ENCODE results near the gene MADD.
A peak's percentile ranks its signal among the peaks of the same experiment; 100 is the strongest.

Gene MADD

GRCh38 chr11:47248664-47249377, 21.1 kb upstream of the MADD start, which contains the start of gene ACP2:
ACP2 (minus strand) TSS chr11:47248814; CDS start chr11:47248789, 25 bp downstream.
- Histone ChIP-seq H3K4me3 (ENCODE audit: control insufficient read depth in 1 of 7, extremely low read depth in 1 of 7, insufficient read depth in 4 of 7, low read depth in 2 of 7, low read length in 6 of 7) (peak within 1 kb of the TSS; percentile 75 to 99 (median 94)), H3K27me3 (replicated peaks in 2 of 5; ENCODE audit: control insufficient read depth in 4 of 5, insufficient read depth in 5 of 5, low read length in 4 of 5) (no peaks in the 10 kb centered on the region), H3K36me3 (ENCODE audit: control insufficient read depth in 4 of 4, insufficient read depth in 4 of 4, low read length in 3 of 4) (peaks cover 9 to 22% (median 14%) of the 10 kb centered on the region in 4 experiments), H3K4me1 (ENCODE audit: control extremely low read depth in 1 of 4, control insufficient read depth in 4 of 4, insufficient read depth in 4 of 4, low read length in 3 of 4) (peaks cover 11 to 21% (median 17%) of the 10 kb centered on the region in 4 experiments), H3K27ac (ENCODE audit: insufficient read depth in 1 of 2, low read depth in 1 of 2, low read length in 2 of 2, poor library complexity in 1 of 2, severe bottlenecking in 2 of 2) (peak within 1 kb of the TSS; percentile 94 to 97), H3K9me3 (ENCODE audit: control extremely low read depth in 1 of 5, control insufficient read depth in 4 of 5, insufficient read depth in 2 of 5, low read depth in 1 of 5, low read length in 4 of 5) (no peaks in the 10 kb centered on the region)
- WGBS (ENCODE audit: insufficient coverage), result under 1% methylated on average over 35 of the region's 45 CpGs
- POLR2A ChIA-PET, result interaction anchor here (0.6 to 1.8 kb wide), 8 partner anchors 11 to 631 kb away, joined by 3 to 9 read pairs (median 4); partner anchors contain the start of genes DDB2 and MADD
- peak; percentile 92 to 95 (median 93) for DNase-seq
- CTCF ChIA-PET, result interaction anchor here (0.8 to 9.7 kb wide), 13 partner anchors 13 to 162 kb away, joined by 3 to 145 read pairs (median 4); partner anchors contain the start of genes DDB2 and NR1H3

GRCh38 chr11:47249378-47249715, 20.6 kb upstream of the MADD start:
- Histone ChIP-seq H3K27me3 (replicated peaks in 2 of 5; ENCODE audit: control insufficient read depth in 4 of 5, insufficient read depth in 5 of 5, low read length in 4 of 5) (no peaks in the 10 kb centered on the region), H3K36me3 (ENCODE audit: control insufficient read depth in 4 of 4, insufficient read depth in 4 of 4, low read length in 3 of 4) (peaks cover 9 to 19% (median 14%) of the 10 kb centered on the region in 4 experiments), H3K4me3 (ENCODE audit: control insufficient read depth in 1 of 7, extremely low read depth in 1 of 7, insufficient read depth in 4 of 7, low read depth in 2 of 7, low read length in 6 of 7) (peak overlapping the region; percentile 75 to 99 (median 94)), H3K4me1 (ENCODE audit: control extremely low read depth in 1 of 4, control insufficient read depth in 4 of 4, insufficient read depth in 4 of 4, low read length in 3 of 4) (peaks cover 11 to 25% (median 19%) of the 10 kb centered on the region in 4 experiments), H3K9me3 (ENCODE audit: control extremely low read depth in 1 of 5, control insufficient read depth in 4 of 5, insufficient read depth in 2 of 5, low read depth in 1 of 5, low read length in 4 of 5) (no peaks in the 10 kb centered on the region), H3K27ac (ENCODE audit: insufficient read depth in 1 of 2, low read depth in 1 of 2, low read length in 2 of 2, poor library complexity in 1 of 2, severe bottlenecking in 2 of 2) (peak overlapping the region; percentile 94 to 97)
- ChIA-PET CTCF (interaction anchor here (1.1 to 9.7 kb wide), 7 partner anchors 13 to 161 kb away, joined by 3 to 145 read pairs (median 8); partner anchors contain the start of genes DDB2 and NR1H3), POLR2A (interaction anchor here (0.6 to 1.8 kb wide), 8 partner anchors 10 to 631 kb away, joined by 3 to 9 read pairs (median 4); partner anchors contain the start of genes DDB2 and MADD)
- no peak for DNase-seq
- 94% methylated on average over 2 of the region's 3 CpGs for WGBS (ENCODE audit: insufficient coverage)

- Histone ChIP-seq H3K9me3 (ENCODE audit: control extremely low read depth in 1 of 5, control insufficient read depth in 4 of 5, insufficient read depth in 2 of 5, low read depth in 1 of 5, low read length in 4 of 5) (no peaks in the 10 kb centered on the region), H3K36me3 (ENCODE audit: control insufficient read depth in 4 of 4, insufficient read depth in 4 of 4, low read length in 3 of 4) (peaks cover 0 to 2% (median 2%) of the 10 kb centered on the region in 4 experiments), H3K27me3 (replicated peaks in 2 of 5; ENCODE audit: control insufficient read depth in 4 of 5, insufficient read depth in 5 of 5, low read length in 4 of 5) (no peaks in the 10 kb centered on the region), H3K27ac (ENCODE audit: insufficient read depth in 1 of 2, low read depth in 1 of 2, low read length in 2 of 2, poor library complexity in 1 of 2, severe bottlenecking in 2 of 2) (no peak overlapping the region), H3K4me1 (ENCODE audit: control extremely low read depth in 1 of 4, control insufficient read depth in 4 of 4, insufficient read depth in 4 of 4, low read length in 3 of 4) (peaks cover 13 to 33% (median 29%) of the 10 kb centered on the region in 4 experiments), H3K4me3 (ENCODE audit: control insufficient read depth in 1 of 7, extremely low read depth in 1 of 7, insufficient read depth in 4 of 7, low read depth in 2 of 7, low read length in 6 of 7) (no peak overlapping the region)
- ChIA-PET CTCF (interaction anchor here (0.9 to 9.7 kb wide), 4 partner anchors 11 to 67 kb away, joined by 3 to 145 read pairs (median 6); partner anchors contain the start of gene NR1H3), POLR2A (interaction anchor here (0.7 kb wide), 1 partner anchor 465 kb away, joined by 3 read pairs; no protein-coding TSS in a partner anchor)
- WGBS (ENCODE audit: insufficient coverage), result no CpG with 5 or more reads among the region's 3 CpGs
- no peak for DNase-seq
Measured at GRCh38 chr11:47251751-47252150, 18.2 kb upstream of the MADD start.

- Histone ChIP-seq H3K4me1 (ENCODE audit: control extremely low read depth in 1 of 4, control insufficient read depth in 4 of 4, insufficient read depth in 4 of 4, low read length in 3 of 4) (peaks cover 7 to 43% (median 36%) of the 10 kb centered on the region in 4 experiments), H3K9me3 (ENCODE audit: control extremely low read depth in 1 of 5, control insufficient read depth in 4 of 5, insufficient read depth in 2 of 5, low read depth in 1 of 5, low read length in 4 of 5) (no peaks in the 10 kb centered on the region), H3K27ac (ENCODE audit: insufficient read depth in 1 of 2, low read depth in 1 of 2, low read length in 2 of 2, poor library complexity in 1 of 2, severe bottlenecking in 2 of 2) (no peak overlapping the region), H3K27me3 (replicated peaks in 2 of 5; ENCODE audit: control insufficient read depth in 4 of 5, insufficient read depth in 5 of 5, low read length in 4 of 5) (no peaks in the 10 kb centered on the region), H3K36me3 (ENCODE audit: control insufficient read depth in 4 of 4, insufficient read depth in 4 of 4, low read length in 3 of 4) (peaks cover 0 to 2% (median under 1%) of the 10 kb centered on the region in 4 experiments), H3K4me3 (ENCODE audit: control insufficient read depth in 1 of 7, extremely low read depth in 1 of 7, insufficient read depth in 4 of 7, low read depth in 2 of 7, low read length in 6 of 7) (no peak overlapping the region)
- ChIA-PET CTCF (interaction anchor here (0.9 to 2.4 kb wide), 5 partner anchors 9 to 75 kb away, joined by 3 to 6 read pairs (median 4); no protein-coding TSS in a partner anchor), POLR2A (no interaction called here)
- 100% methylated on average over 2 of the region's 2 CpGs for WGBS (ENCODE audit: insufficient coverage)
- no peak for DNase-seq
Measured at GRCh38 chr11:47253660-47254059, 16.3 kb upstream of the MADD start.

- H3K9me3 ChIP-seq (ENCODE audit: control extremely low read depth in 1 of 5, control insufficient read depth in 4 of 5, insufficient read depth in 2 of 5, low read depth in 1 of 5, low read length in 4 of 5), result no peaks in the 10 kb centered on the region
- no peak overlapping the region for H3K4me3 ChIP-seq (ENCODE audit: control insufficient read depth in 1 of 7, extremely low read depth in 1 of 7, insufficient read depth in 4 of 7, low read depth in 2 of 7, low read length in 6 of 7)
- H3K4me1 ChIP-seq (ENCODE audit: control extremely low read depth in 1 of 4, control insufficient read depth in 4 of 4, insufficient read depth in 4 of 4, low read length in 3 of 4), result peaks cover 12 to 47% (median 39%) of the 10 kb centered on the region in 4 experiments
- H3K27ac ChIP-seq (ENCODE audit: insufficient read depth in 1 of 2, low read depth in 1 of 2, low read length in 2 of 2, poor library complexity in 1 of 2, severe bottlenecking in 2 of 2), result peak overlapping the region in 1 of 2 experiments; percentile 60
- ChIA-PET POLR2A (no interaction called here), CTCF (interaction anchor here (0.6 to 2.4 kb wide), 9 partner anchors 8 to 76 kb away, joined by 3 to 6 read pairs (median 4); no protein-coding TSS in a partner anchor)
- peaks cover 0 to 2% (median under 1%) of the 10 kb centered on the region in 4 experiments for H3K36me3 ChIP-seq (ENCODE audit: control insufficient read depth in 4 of 4, insufficient read depth in 4 of 4, low read length in 3 of 4)
- WGBS (ENCODE audit: insufficient coverage), result 37% methylated on average over 2 of the region's 3 CpGs
- H3K27me3 ChIP-seq (replicated peaks in 2 of 5; ENCODE audit: control insufficient read depth in 4 of 5, insufficient read depth in 5 of 5, low read length in 4 of 5), result no peaks in the 10 kb centered on the region
- DNase-seq, result peak in 2 of 3 donors; percentile 67
Measured at GRCh38 chr11:47254386-47254785, 15.5 kb upstream of the MADD start.

- WGBS (ENCODE audit: insufficient coverage), result 100% methylated on average over 2 of the region's 6 CpGs
- Histone ChIP-seq H3K27ac (ENCODE audit: insufficient read depth in 1 of 2, low read depth in 1 of 2, low read length in 2 of 2, poor library complexity in 1 of 2, severe bottlenecking in 2 of 2) (no peak overlapping the region), H3K4me3 (ENCODE audit: control insufficient read depth in 1 of 7, extremely low read depth in 1 of 7, insufficient read depth in 4 of 7, low read depth in 2 of 7, low read length in 6 of 7) (no peak overlapping the region), H3K27me3 (replicated peaks in 2 of 5; ENCODE audit: control insufficient read depth in 4 of 5, insufficient read depth in 5 of 5, low read length in 4 of 5) (no peaks in the 10 kb centered on the region), H3K4me1 (ENCODE audit: control extremely low read depth in 1 of 4, control insufficient read depth in 4 of 4, insufficient read depth in 4 of 4, low read length in 3 of 4) (peaks cover 14 to 56% (median 54%) of the 10 kb centered on the region in 4 experiments), H3K9me3 (ENCODE audit: control extremely low read depth in 1 of 5, control insufficient read depth in 4 of 5, insufficient read depth in 2 of 5, low read depth in 1 of 5, low read length in 4 of 5) (no peaks in the 10 kb centered on the region), H3K36me3 (ENCODE audit: control insufficient read depth in 4 of 4, insufficient read depth in 4 of 4, low read length in 3 of 4) (peaks cover 0 to 7% (median 4%) of the 10 kb centered on the region in 4 experiments)
- no peak for DNase-seq
- ChIA-PET POLR2A (interaction anchor here (0.5 kb wide), 1 partner anchor 252 kb away, joined by 3 read pairs; no protein-coding TSS in a partner anchor), CTCF (interaction anchor here (3.9 to 13.0 kb wide), 5 partner anchors 8 to 77 kb away, joined by 27 to 145 read pairs (median 64); partner anchors contain the start of genes ACP2 and ARFGAP2)
Measured at GRCh38 chr11:47256374-47256773, 13.6 kb upstream of the MADD start.

All from common myeloid progenitor, CD34-positive (primary cell).